Stimulated activated CD4-positive, alpha-beta T cell treated with anti-CD3 and anti-CD28 coated beads, TNF-alpha, amount 100 ng/mL, for 1 hour (primary cell): ENCODE results near the gene IKBKE.

ENCODE experiments used
- DNase-seq, 3 donors: peaks; one replicate each; pipeline ENCODE4 v3.0.0-alpha.2; 2020; ENCODE audit warnings: low read depth in 3 of 3, low spot score in 1 of 3

The IKBKE gene

DNA sequence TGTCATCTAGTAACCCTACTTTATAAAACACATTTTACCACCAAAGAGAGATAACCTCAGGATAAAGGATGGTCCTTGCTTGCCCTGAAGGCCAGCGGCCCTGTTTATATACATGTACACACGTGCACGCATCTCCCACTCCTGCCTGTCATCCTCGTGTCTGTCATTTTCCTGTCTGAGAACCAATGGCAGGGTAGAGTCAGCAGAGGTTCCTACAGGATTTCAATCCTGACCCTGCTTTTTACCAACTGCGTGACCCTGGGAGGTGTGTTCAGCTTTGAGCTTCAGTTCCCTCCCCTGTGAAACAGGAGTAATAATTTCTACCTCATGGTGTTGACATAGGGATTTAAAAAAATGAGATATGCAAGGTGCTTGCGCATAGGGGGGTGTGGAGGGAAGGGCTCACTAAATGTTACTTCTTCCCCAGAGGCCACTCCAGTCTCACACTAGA lies 24.8 kb downstream of the IKBKE start:
- no peak for DNase-seq

DNA sequence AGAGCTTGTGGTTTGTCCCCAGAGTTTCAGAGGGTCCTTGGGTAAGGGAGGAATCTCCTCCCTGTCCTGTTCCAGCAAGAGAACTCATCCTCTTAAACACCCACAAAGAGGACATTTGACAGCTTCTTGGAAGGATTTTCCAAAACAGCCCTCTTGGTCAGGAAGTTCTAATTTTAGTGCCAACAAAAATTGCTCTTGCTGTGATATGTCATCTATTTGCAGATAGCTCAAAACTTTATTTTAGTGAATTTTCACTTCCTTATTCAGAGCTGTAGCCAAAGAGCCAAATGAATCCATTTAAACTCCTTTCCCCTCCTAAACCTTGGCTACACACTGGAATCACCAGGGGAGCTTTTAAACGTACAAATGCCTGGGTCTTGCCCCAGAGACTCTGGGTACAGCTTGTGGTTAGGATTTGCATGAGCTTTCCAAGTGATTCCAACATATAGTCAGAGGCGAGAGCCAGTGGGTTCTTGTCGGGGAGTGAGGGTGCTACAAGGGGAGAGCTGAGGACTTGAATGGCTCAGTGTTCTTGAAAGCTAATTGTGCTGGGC lies 25.3 kb downstream of the IKBKE start:
- DNase-seq = no peak

DNA sequence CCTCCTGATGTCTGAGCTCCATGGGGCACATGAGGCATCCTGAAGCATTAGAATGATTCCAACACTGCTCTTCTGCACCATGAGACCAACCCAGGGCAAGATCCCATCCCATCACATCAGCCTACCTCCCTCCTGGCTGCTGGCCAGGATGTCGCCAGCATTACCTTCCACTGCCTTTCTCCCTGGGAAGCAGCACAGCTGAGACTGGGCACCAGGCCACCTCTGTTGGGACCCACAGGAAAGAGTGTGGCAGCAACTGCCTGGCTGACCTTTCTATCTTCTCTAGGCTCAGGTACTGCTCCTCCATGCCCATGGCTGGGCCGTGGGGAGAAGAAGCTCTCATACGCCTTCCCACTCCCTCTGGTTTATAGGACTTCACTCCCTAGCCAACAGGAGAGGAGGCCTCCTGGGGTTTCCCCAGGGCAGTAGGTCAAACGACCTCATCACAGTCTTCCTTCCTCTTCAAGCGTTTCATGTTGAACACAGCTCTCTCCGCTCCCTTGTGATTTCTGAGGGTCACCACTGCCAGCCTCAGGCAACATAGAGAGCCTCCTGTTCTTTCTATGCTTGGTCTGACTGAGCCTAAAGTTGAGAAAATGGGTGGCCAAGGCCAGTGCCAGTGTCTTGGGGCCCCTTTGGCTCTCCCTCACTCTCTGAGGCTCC lies 26.0 kb downstream of the IKBKE start:
- DNase-seq = no peak

- no peak for DNase-seq
These were observed 27.1 kb downstream of the IKBKE start for GRCh38 chr1:206497363-206497762.

GRCh38 chr1:206497774-206498173 lies 27.5 kb downstream of the IKBKE start:
- DNase-seq = no peak

GRCh38 chr1:206498685-206499084 lies 28.4 kb downstream of the IKBKE start:
- no peak for DNase-seq

- no peak for DNase-seq
These were observed 29.8 kb downstream of the IKBKE start for GRCh38 chr1:206500046-206500445.

GRCh38 chr1:206501881-206502280 lies 31.6 kb downstream of the IKBKE start:
- no peak for DNase-seq

DNA sequence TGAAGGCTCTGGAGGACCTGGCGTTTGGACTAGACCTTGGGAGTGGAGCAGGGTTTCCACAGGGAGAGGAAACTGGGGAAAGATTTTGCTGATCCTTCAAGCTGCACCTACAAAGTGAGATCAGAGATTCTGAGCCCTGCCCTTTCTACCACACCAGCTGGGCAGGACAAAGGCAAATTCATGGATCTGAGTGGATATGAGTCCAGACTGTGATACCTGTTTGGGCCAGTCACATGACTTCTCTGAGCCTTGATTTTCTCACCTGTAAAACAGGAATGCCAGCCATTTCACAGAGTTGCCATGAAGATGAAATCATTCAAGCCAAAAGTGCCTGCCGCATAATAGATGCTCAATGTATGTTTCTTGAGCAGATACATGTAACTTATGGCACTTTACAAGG lies 32.1 kb downstream of the IKBKE start:
- DNase-seq = no peak

DNA sequence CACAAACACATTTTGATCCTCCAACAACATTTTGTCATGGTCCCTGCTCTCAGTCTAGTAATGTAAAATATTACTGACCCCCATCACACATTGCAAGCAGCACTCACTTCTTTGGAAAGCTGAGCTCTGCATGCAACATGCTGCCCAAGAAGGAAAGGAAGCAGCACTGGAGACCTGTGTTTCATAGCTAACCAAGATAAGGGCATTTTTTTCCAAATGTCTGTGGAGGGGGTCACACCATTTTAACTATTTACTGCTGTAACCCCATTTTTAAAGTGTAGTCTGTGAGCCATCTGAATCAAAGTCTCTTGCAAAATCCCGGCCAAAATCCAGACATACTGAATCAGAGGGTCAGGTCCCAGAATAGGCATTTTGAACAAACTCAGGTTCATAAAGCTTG lies 32.5 kb downstream of the IKBKE start:
- DNase-seq = no peak

GRCh38 chr1:206503591-206504362 lies 33.5 kb downstream of the IKBKE start:
- DNase-seq = no peak

GRCh38 chr1:206504363-206504713 lies 34.1 kb downstream of the IKBKE start:
- DNase-seq = no peak

DNA sequence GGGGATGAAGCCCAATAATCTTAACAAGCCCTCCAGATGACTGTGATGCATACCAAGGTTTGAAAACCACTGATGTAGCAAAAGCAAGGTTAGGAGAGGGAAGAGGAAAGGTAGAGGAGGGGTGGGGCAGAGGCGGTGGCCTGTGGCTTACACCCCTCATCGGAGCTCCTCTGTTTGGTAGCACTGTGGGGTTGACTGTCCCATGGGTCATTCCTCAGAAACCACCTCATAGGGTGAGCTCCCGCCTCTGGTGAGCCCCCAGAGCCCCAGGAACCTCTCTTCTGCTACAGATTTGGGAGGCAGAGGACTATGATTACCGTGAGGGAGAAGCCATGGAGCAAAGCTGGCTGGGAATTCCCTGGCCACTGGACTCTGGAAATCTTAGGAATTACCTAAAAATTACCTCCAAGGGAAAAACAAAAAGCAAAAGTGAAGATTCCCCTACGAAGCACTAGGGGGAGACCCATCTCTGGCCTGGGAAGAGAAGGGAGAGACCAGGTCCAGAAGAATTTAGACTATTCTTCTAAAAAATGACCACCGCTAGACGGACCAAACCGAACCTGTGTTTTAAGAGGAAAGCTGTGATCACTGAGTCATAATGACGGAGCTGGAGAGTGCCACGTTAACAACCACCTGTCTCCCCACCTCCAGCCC lies 35.6 kb downstream of the IKBKE start:
- no peak for DNase-seq

DNA sequence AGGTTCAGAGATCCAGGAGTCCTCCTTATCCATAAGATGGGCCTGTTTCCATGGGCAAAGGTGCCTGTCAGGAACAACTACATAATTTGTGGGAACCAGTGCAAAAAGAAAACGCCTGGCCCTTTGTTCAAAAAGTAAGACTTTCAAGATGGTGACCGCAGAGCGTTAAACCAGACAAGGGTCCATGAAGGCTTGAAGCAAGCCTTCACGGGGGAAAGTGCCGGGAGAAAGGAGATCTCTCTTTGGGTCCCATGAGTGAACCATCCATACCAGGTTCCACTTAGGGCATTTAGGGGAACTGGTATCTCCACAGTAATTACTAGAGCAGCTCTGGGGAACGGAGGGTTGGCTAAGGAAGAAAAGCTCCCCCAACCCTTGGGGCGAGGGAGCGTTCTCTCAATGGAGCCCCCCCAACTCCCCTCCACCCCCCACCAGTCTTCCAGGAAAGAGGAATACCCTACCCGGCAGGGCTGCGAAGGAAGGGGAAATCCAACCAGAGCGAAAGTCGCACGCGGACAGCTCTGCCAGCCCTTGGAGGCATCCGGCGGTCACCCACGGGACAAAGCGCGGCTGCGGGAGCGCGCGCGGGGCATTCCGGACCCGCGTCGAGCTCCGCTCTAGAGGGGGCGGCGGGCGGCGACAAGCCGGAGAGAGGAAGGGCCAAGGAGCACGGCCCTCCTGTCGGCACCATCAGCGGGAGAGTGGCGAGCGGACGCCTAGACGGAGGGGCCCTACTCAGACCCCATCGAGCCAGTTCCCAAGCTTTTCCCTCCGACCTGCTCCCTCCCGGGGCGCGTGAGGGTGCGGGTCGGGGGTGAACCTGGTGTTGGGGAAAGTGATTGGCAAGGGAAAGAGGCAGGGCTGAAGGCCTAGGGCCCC lies 36.4 kb downstream of the IKBKE start:
- peak in 1 of 3 donors; percentile 3 for DNase-seq

DNA sequence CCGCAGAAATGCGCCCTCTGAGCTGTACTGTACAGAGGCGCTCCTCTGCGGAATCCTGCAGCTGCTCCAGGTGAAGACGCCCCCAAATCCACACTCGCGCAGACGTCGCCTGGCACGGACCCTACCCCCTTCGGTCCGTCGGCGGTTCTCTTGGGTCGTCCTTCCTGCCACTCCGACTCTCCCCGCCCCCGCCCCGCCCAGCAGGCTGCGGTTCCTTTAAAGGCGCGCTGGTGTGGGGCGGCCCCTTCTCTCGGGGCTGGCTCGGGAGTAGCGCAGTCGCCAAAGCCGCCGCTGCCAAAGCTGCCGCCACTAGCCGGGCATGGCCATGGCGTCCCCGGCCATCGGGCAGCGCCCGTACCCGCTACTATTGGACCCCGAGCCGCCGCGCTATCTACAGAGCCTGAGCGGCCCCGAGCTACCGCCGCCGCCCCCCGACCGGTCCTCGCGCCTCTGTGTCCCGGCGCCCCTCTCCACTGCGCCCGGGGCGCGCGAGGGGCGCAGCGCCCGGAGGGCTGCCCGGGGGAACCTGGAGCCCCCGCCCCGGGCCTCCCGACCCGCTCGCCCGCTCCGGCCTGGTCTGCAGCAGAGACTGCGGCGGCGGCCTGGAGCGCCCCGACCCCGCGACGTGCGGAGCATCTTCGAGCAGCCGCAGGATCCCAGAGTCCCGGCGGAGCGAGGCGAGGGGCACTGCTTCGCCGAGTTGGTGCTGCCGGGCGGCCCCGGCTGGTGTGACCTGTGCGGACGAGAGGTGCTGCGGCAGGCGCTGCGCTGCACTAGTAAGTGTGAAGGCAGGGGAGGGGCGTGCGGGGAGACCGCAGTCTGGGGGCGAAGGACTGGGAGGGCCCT lies 37.2 kb downstream of the IKBKE start, which contains the start of gene RASSF5:
RASSF5 (plus strand) TSS at position 248 of the 846 bp plus-strand sequence; CDS start at position 320, 72 bp downstream.
- peak; percentile 58 to 72 (median 60) for DNase-seq

- no peak for DNase-seq
These were observed 38.0 kb downstream of the IKBKE start for GRCh38 chr1:206508130-206508889.

DNA sequence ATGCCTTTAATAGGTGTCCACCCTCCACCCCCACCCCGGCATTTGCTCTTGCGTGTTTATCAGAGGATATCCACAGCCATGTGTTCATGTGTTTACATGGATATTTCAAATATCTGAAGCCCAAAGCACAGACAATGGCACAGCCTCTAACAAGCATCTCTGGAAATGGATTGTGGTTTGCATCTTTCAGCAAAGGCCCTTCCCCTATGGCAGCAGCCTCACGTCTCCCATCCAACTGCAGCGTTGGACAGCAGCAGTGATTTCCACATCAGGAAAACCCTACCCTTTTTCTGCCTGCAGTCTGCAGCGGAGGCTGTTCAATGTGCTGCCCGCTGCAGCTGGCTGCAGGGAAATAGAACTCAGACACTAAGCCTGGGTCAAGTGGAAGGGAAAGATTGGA lies 38.7 kb downstream of the IKBKE start:
- no peak for DNase-seq

- DNase-seq = no peak
These were observed 39.5 kb downstream of the IKBKE start for GRCh38 chr1:206509612-206510257.

DNA sequence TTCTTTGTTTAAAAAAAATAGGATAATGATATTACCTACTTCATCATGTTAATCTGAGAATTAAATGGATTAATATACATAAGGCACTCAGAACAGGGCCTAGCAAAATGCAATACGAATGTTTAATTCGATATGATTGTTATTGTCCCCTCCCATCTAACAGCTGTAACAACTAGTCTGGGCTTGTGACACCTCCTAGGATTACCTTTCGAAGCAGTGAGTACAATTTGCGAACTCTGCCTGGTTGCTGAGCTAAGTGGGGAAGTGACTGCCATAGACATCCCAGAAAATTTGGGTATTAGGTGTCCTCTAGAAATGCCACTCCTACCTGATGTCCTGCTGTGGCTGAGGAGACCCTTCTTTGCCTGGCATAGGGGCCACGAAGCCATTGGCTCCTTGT lies 40.1 kb downstream of the IKBKE start:
- DNase-seq = no peak
